ENCODE data around the gene NES. TPM values are rescaled to one million over a fixed set of nuclear protein-coding genes. Genes with fewer than 3 reads are reported as not detected.
A peak's percentile ranks its signal among the peaks of the same experiment; 100 is the strongest.

The NES gene
- polyA plus RNA-seq, 3 donors: not detected

DNA sequence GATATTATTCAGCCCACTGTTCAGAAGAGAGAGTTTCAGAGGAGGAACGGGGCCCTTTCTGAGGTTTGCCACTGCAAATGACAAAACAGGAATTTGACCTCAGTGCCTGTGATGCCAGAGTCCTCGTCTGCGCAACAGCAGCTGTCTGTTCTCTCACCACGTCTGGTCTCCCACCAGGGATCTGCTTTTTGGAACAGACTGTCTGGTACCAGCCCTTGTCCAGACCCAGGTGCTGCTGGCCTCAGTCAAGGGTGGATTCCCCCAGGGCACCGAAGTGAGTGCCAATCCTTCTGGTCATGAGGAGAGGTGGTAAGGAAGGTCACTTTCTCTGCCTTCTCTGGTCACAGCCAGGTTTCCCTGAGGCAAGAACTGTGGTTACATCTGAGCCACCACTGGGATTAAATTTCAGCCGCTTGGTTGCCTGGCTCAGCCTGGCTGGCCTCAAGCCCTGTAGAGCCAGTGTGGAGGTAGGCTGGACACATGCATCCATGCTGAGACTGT, 37.6 kb downstream of the NES start:
- TF ChIP-seq, protein P1, sequence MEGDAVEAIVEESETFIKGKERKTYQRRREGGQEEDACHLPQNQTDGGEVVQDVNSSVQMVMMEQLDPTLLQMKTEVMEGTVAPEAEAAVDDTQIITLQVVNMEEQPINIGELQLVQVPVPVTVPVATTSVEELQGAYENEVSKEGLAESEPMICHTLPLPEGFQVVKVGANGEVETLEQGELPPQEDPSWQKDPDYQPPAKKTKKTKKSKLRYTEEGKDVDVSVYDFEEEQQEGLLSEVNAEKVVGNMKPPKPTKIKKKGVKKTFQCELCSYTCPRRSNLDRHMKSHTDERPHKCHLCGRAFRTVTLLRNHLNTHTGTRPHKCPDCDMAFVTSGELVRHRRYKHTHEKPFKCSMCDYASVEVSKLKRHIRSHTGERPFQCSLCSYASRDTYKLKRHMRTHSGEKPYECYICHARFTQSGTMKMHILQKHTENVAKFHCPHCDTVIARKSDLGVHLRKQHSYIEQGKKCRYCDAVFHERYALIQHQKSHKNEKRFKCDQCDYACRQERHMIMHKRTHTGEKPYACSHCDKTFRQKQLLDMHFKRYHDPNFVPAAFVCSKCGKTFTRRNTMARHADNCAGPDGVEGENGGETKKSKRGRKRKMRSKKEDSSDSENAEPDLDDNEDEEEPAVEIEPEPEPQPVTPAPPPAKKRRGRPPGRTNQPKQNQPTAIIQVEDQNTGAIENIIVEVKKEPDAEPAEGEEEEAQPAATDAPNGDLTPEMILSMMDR (IDR thresholded peaks at IDR 0.05): no peak
- Mint-ChIP-seq H3K4me3 (peak overlapping the region in 1 of 2 donors; percentile 80), H3K4me1 (peaks cover 9% of the 10 kb centered on the region), H3K27ac (no peak overlapping the region), H3K9me3 (peaks cover 0 to 10% (median 3%) of the 10 kb centered on the region in 7 donors), H3K27me3 (ENCODE audit: low read depth in 3 of 3) (peaks cover 70 to 89% (median 73%) of the 10 kb centered on the region in 3 donors), H3K36me3 (peaks cover 3 to 4% of the 10 kb centered on the region in 2 donors)
- H3K9ac ChIP-seq (ENCODE audit: insufficient read depth, low read length, poor library complexity, severe bottlenecking): no peak overlapping the region
- H3K4me1 ChIP-seq (ENCODE audit: control insufficient read depth in 1 of 2, insufficient read depth in 2 of 2, low read length in 2 of 2): peaks cover 0 to 4% of the 10 kb centered on the region in 2 donors
- no peaks in the 10 kb centered on the region for H4K20me1 ChIP-seq (ENCODE audit: insufficient read depth, low read length)
- no peak overlapping the region for H3K4me2 ChIP-seq (replicated peaks; ENCODE audit: extremely low read depth, low read length, poor library complexity, severe bottlenecking)
- no peaks in the 10 kb centered on the region for H3K36me3 ChIP-seq (replicated peaks in 1 of 2; ENCODE audit: control insufficient read depth in 1 of 2, insufficient read depth in 2 of 2, low read length in 2 of 2)
- no peak overlapping the region for H2AFZ ChIP-seq (ENCODE audit: insufficient read depth, low read depth, low read length, poor library complexity, severe bottlenecking)
- H3K9me3 ChIP-seq (replicated peaks in 1 of 2; ENCODE audit: control insufficient read depth in 1 of 2, insufficient read depth in 1 of 2, low read length in 2 of 2): peaks cover 0 to 26% of the 10 kb centered on the region in 2 donors
- H3K79me2 ChIP-seq (ENCODE audit: insufficient read depth, low read length): no peaks in the 10 kb centered on the region
- DNase-seq: no peak
- H3K27ac ChIP-seq (ENCODE audit: low read depth in 1 of 2, low read length in 2 of 2): no peak overlapping the region
- H3K4me3 ChIP-seq (replicated peaks in 1 of 3; ENCODE audit: low read depth in 2 of 3, low read length in 3 of 3): no peak overlapping the region
- intact Hi-C loops (cut with micrococcal nuclease): no loop called here
- WGBS (ENCODE audit: insufficient coverage): 27% methylated on average over 5 of the region's 6 CpGs
- H3K27me3 ChIP-seq (ENCODE audit: control insufficient read depth in 2 of 2, insufficient read depth in 2 of 2, low read length in 2 of 2): peaks cover 43 to 85% of the 10 kb centered on the region in 2 donors

DNA sequence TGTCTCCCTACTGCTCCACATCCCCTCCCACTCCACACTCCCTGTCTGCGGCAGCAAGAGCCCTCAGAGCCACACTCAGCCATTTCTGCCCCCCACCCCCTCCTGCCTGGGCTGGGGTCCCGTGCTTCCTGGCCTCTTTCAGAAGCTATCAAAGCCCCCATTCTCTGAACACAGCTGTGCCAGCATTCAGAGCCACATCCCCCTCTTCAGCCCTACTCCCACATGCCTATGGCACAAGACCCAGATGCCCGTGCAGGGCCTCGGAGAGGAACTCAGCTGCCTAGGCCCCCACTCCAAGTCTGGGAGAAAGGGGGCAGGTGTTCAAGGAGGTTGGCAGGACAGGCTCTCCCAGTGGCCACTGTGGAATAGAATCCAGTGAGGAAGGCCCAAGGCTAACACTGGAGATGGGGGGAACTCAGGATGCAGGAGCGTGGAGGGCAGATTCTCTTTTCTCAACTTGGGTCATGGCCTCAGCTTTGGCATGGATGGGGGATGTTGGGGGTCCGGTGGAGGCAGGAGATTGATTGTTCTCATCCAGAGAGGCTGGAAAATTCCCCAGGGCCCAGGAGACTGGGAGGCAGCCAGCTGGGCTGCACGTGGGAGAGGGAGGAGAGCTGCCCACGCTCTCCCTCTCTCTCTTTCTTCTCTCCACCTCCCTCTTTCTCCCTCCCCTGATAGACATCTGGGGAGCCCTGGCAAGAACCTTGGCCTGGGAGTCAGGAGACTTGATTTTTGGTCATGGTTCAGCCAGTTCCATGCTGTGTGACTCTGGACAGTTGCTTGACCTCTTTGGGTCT, 38.8 kb downstream of the NES start:
- peak overlapping the region in 1 of 2 donors; percentile 17 for H3K4me3 Mint-ChIP-seq
- H3K36me3 Mint-ChIP-seq: peaks cover 3 to 4% of the 10 kb centered on the region in 2 donors
- no peak for DNase-seq
- Histone ChIP-seq H2AFZ (ENCODE audit: insufficient read depth, low read depth, low read length, poor library complexity, severe bottlenecking) (no peak overlapping the region), H4K20me1 (ENCODE audit: insufficient read depth, low read length) (no peaks in the 10 kb centered on the region), H3K4me3 (replicated peaks in 1 of 3; ENCODE audit: low read depth in 2 of 3, low read length in 3 of 3) (no peak overlapping the region), H3K9ac (ENCODE audit: insufficient read depth, low read length, poor library complexity, severe bottlenecking) (no peak overlapping the region), H3K27me3 (ENCODE audit: control insufficient read depth in 2 of 2, insufficient read depth in 2 of 2, low read length in 2 of 2) (peaks cover 40 to 81% of the 10 kb centered on the region in 2 donors), H3K36me3 (replicated peaks in 1 of 2; ENCODE audit: control insufficient read depth in 1 of 2, insufficient read depth in 2 of 2, low read length in 2 of 2) (no peaks in the 10 kb centered on the region), H3K79me2 (ENCODE audit: insufficient read depth, low read length) (no peaks in the 10 kb centered on the region), H3K4me2 (replicated peaks; ENCODE audit: extremely low read depth, low read length, poor library complexity, severe bottlenecking) (no peak overlapping the region), H3K9me3 (replicated peaks in 1 of 2; ENCODE audit: control insufficient read depth in 1 of 2, insufficient read depth in 1 of 2, low read length in 2 of 2) (peaks cover 0 to 25% of the 10 kb centered on the region in 2 donors), H3K4me1 (ENCODE audit: control insufficient read depth in 1 of 2, insufficient read depth in 2 of 2, low read length in 2 of 2) (no peaks in the 10 kb centered on the region), H3K27ac (ENCODE audit: low read depth in 1 of 2, low read length in 2 of 2) (no peak overlapping the region)
- peaks cover 63 to 82% (median 67%) of the 10 kb centered on the region in 3 donors for H3K27me3 Mint-ChIP-seq (ENCODE audit: low read depth in 3 of 3)
- no peak overlapping the region for H3K27ac Mint-ChIP-seq
- intact Hi-C loops (cut with micrococcal nuclease): no loop called here
- TF ChIP-seq, protein P1 (IDR thresholded peaks at IDR 0.05): no peak
- peaks cover 4% of the 10 kb centered on the region for H3K4me1 Mint-ChIP-seq
- peaks cover 0 to 10% (median 3%) of the 10 kb centered on the region in 7 donors for H3K9me3 Mint-ChIP-seq
- WGBS (ENCODE audit: insufficient coverage): 81% methylated on average over 3 of the region's 8 CpGs
